AG04449 (cell line): Measurements from ENCODE around the gene SPNS2.

Experiments used
- CTCF ChIA-PET: fragments of 350-600 bp; formaldehyde crosslinking; extraction: SDS; loops from one replicate; lab custom pipeline; 2021; ENCODE audit warnings: antibody characterized with exemption; lab: Yijun Ruan, JAX
- POLR2A ChIA-PET: fragments of 400-600, 350-600 bp; formaldehyde crosslinking; extraction: SDS; loops from one replicate; lab custom pipeline; 2020; ENCODE audit warnings: antibody characterized with exemption, inconsistent platforms; lab: Yijun Ruan, JAX
- DNase-seq: peaks from one replicate; pipeline ENCODE4 v3.0.0-alpha.2; 2010; ENCODE audit warnings: low read depth, low spot score
- H3K4me3 ChIP-seq: 2 replicates; pipeline ENCODE4 v1.5.1; 2011; ENCODE audit warnings: low read depth, mild to moderate bottlenecking, control low read depth, low read length
- TF ChIP-seq, protein P1 (sequence below): IDR thresholded peaks from one replicate; pipeline ENCODE4 v1.5.1; 2011; ENCODE audit warnings: mild to moderate bottlenecking, moderate library complexity, low read length, control low read depth, inconsistent platforms; ENCODE audit not compliant: insufficient read depth; ENCODE audit errors: missing control alignments

Gene SPNS2

DNA sequence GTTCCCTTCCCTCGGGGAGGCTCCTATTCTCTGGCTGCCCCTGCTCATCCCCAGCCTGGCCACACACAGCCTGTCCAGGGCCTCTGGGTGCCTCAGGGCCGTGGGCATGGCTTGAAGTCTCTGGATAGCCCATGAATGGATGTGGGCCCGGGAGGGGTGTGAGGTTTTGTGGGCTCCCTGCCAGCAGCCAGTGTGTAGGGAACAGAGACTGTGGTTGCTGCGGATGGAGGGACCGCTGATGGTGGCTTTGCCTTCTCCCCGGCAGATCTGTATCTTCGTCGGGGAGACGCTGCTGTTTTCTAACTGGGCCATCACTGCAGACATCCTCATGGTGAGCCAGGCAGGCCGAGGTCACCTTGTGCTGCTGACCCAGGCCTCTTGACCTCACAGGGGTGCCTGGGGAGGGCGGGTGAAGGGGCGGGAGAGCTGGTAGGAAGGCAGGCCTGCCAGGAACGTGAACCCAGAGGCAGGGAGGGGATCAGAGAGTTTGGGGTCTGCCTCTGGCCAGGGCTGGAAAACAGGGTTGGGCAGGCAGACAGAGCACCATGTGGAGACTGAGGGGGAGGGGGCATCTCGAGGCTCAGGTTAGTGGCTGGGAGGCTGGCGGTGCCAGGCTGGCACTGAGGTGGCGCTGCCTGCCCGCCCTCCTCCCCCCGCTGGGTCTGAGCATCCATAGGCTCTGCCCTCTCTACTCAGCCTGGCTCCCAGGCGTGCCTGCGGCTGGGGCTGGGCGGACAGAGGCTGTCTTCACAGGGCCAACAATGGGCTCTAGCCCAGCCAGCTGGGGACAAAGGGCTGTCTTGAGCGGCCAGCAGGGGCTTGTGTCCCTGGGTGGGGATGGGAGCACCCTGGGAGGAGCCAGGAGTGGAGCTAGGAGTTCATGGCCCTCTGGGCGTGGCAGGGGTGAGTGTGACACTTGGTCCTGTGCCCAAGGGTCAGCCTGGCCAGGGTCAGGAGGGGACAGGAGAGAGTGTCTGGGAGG, 35.1 kb downstream of the SPNS2 start:
- DNase-seq: no peak
- TF ChIP-seq, protein P1, sequence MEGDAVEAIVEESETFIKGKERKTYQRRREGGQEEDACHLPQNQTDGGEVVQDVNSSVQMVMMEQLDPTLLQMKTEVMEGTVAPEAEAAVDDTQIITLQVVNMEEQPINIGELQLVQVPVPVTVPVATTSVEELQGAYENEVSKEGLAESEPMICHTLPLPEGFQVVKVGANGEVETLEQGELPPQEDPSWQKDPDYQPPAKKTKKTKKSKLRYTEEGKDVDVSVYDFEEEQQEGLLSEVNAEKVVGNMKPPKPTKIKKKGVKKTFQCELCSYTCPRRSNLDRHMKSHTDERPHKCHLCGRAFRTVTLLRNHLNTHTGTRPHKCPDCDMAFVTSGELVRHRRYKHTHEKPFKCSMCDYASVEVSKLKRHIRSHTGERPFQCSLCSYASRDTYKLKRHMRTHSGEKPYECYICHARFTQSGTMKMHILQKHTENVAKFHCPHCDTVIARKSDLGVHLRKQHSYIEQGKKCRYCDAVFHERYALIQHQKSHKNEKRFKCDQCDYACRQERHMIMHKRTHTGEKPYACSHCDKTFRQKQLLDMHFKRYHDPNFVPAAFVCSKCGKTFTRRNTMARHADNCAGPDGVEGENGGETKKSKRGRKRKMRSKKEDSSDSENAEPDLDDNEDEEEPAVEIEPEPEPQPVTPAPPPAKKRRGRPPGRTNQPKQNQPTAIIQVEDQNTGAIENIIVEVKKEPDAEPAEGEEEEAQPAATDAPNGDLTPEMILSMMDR: no peak
- POLR2A ChIA-PET: no interaction called here
- CTCF ChIA-PET: no interaction called here
- no peak overlapping the region for H3K4me3 ChIP-seq

DNA sequence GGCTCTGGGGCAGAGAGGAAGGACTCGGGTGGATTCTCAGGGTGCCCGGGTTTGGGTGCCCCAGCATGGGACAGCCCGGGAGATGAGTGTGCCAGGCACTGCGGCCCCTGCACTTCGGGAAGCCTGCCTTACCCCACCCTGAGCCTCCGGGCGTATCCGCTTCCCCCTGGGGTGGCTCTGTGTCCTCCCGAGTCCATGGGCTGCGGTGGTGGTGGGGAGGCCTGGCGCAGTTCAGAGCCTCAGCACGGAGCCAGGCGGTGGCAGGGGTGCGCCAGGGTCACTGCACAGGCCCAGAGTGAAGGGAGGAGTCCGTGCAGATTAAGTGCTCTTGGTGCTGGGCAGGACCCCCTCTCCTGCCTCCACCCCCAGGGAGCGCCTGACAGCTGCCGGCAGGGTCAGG, 35.8 kb downstream of the SPNS2 start:
- ChIA-PET CTCF (interaction anchor here (0.8 kb wide), 1 partner anchor 31 kb away, joined by 3 read pairs; no protein-coding TSS in a partner anchor), POLR2A (interaction anchor here (0.8 kb wide), 1 partner anchor 10 kb away, joined by 5 read pairs; no protein-coding TSS in a partner anchor)
- DNase-seq: no peak
- TF ChIP-seq, protein P1: no peak
- H3K4me3 ChIP-seq: no peak overlapping the region

DNA sequence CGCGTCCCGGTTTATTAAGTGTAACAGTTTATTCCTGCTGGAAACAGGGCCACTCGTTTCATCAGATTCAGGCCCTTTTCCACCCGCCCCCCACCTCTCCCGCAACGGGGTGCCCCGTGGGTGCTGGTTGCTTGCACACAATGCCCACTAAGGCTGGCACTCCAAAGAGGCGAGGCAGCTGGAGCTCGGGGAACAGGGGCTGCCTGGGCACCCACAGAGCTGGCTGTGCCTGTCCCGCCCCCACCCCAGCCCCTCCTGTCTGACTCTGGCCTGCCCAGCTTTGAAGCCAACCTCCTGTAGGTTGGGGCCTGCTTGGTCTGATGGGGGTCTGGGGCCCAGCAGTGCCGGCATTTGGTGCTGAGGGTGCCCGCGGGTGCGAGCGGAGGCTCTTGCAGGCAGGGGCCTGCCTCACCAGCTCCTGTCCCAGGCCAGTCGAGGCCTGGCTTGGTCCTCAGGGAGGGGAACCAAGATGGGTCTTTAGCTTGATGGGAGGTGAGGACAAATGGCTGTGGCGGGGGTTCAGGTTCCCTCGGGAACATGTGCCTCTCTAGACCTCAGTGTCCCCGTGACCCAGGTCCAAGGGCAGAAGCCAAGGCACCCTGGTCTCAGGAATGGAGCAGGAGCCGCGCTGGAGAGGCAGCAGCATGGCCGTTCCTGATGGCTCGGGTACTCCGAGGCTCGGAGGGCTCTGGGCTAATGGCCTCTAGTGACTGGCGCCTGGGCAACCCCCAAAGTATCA, 36.4 kb downstream of the SPNS2 start:
- no peak overlapping the region for H3K4me3 ChIP-seq
- TF ChIP-seq, protein P1: no peak
- POLR2A ChIA-PET: interaction anchor here (0.8 kb wide), 1 partner anchor 10 kb away, joined by 5 read pairs; no protein-coding TSS in a partner anchor
- no peak for DNase-seq
- CTCF ChIA-PET: interaction anchor here (0.8 kb wide), 1 partner anchor 30 kb away, joined by 3 read pairs; no protein-coding TSS in a partner anchor

DNA sequence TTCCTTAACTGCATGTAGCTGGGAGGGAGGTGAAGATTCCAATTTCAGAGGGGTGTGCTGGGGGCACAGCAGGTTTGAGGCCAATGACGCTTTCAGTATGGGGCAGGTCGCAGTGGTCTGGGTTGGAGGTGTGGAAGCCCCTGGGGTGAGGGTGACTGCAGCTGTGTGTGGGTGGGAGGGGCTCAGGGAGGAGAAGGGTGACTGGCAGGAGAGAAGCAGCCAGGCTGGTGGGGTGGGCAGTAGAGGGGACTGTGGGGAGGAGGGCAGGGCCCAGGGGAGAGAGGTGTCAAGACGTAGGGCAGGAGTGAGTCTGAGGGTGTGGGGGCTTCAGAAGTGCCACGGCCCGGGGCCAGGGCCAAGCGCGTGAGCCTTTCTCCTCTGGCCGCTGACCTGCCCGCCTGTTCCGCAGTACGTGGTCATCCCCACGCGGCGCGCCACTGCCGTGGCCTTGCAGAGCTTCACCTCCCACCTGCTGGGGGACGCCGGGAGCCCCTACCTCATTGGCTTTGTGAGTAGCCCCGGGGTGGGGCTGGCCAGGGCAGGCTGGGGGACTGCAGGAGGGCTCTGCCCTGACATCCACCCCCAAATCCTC, 37.1 kb downstream of the SPNS2 start:
- CTCF ChIA-PET: no interaction called here
- H3K4me3 ChIP-seq: no peak overlapping the region
- DNase-seq: no peak
- TF ChIP-seq, protein P1: no peak
- POLR2A ChIA-PET: no interaction called here

DNA sequence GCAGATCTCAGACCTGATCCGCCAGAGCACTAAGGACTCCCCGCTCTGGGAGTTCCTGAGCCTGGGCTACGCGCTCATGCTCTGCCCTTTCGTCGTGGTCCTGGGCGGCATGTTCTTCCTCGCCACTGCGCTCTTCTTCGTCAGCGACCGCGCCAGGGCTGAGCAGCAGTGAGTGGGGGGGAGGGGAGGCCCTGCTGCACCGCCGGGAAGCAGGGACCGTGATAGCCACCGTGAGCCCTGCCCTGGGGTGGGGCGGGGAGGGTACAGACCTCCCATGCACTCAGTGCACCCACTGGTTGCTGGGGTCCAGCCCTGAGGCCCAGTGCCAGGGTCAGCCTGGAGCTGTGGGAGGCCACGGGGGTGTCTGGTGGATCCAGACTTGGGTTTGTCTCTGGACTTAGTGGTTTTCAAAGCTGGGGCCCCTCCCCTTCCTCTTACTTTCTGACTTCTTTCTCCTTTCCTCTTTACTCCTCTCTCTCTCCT, 37.6 kb downstream of the SPNS2 start:
- TF ChIP-seq, protein P1: no peak
- ChIA-PET CTCF (no interaction called here), POLR2A (interaction anchor here (0.6 kb wide), 1 partner anchor 36 kb away, joined by 4 read pairs; no protein-coding TSS in a partner anchor)
- no peak overlapping the region for H3K4me3 ChIP-seq
- no peak for DNase-seq
